ENCODE data around the gene STX8.
"Not testable (repeated sequence)": the region's sequence is repeated elsewhere in the genome, so short reads cannot be mapped to it uniquely, and the experiment has no call there.

STX8 gene

GRCh38 chr17:9468532-9468931 is 107.1 kb downstream of the STX8 start:
- DNase-seq (ENCODE audit: low read depth): no peak
- TF ChIP-seq CTCF (conservative IDR thresholded peaks at IDR 0.05; ENCODE audit: low read length): no peak
- no peak overlapping the region for H3K4me3 ChIP-seq (ENCODE audit: low read length)

- TF ChIP-seq CTCF (conservative IDR thresholded peaks at IDR 0.05; ENCODE audit: low read length): no peak
- no peak overlapping the region for H3K4me3 ChIP-seq (ENCODE audit: low read length)
- DNase-seq (ENCODE audit: low read depth): no peak
Observed at GRCh38 chr17:9467518-9467917, 108.1 kb downstream of the STX8 start.

- peak; percentile 86 for DNase-seq (ENCODE audit: low read depth)
- TF ChIP-seq CTCF (conservative IDR thresholded peaks at IDR 0.05; ENCODE audit: low read length): peak; percentile 39
- peak overlapping the region; percentile 24 for H3K4me3 ChIP-seq (ENCODE audit: low read length)
Observed at GRCh38 chr17:9465210-9465921, 110.3 kb downstream of the STX8 start.

- no peak for DNase-seq (ENCODE audit: low read depth)
- no peak for TF ChIP-seq CTCF (conservative IDR thresholded peaks at IDR 0.05; ENCODE audit: low read length)
- H3K4me3 ChIP-seq (ENCODE audit: low read length): no peak overlapping the region
Observed at GRCh38 chr17:9457005-9457404, 118.6 kb downstream of the STX8 start.

GRCh38 chr17:9456330-9456729 is 119.3 kb downstream of the STX8 start:
- TF ChIP-seq CTCF (conservative IDR thresholded peaks at IDR 0.05; ENCODE audit: low read length): no peak
- no peak for DNase-seq (ENCODE audit: low read depth)

GRCh38 chr17:9451934-9452333 is 123.7 kb downstream of the STX8 start:
- no peak for TF ChIP-seq CTCF (conservative IDR thresholded peaks at IDR 0.05; ENCODE audit: low read length)
- no peak for DNase-seq (ENCODE audit: low read depth)
- no peak overlapping the region for H3K4me3 ChIP-seq (ENCODE audit: low read length)

More at GRCh38 chr17:9456330-9456729, 119.3 kb downstream of the STX8 start:
- H3K4me3 ChIP-seq (ENCODE audit: low read length): no peak overlapping the region

- not testable (repeated sequence) for DNase-seq (ENCODE audit: low read depth); H3K4me3 ChIP-seq (ENCODE audit: low read length)
Observed at GRCh38 chr17:9447298-9447697, 128.3 kb downstream of the STX8 start.
